ENCODE results near the gene UNC119. TPM values are rescaled to one million over a fixed set of nuclear protein-coding genes. Genes with fewer than 3 reads are reported as not detected.
A peak's percentile ranks its signal among the peaks of the same experiment; 100 is the strongest.

UNC119 gene
- total RNA-seq, 1 donor from 2014 or later = 74.8 TPM

DNA sequence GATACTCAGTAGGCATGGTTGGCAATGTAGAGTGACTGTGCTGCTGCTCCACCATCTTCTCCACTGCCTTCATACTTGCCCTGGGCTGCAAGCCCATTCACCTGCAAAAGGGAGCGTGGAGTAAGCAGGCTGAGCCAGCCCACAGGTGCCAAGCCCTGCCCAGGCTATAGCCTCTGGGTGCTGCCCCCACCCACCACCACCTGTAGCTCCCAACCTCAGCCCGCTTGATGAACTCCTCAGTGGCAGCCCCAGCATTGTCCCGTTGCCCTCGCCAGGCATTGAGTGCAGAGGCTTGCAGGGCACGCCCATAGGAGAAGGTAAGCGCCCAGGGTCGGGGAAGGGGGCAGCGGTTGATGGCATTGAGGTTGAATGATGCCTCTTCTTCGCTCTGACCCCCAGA lies 21.1 kb upstream of the UNC119 start:
- DNase-seq (ENCODE audit: low read depth) = no peak

DNA sequence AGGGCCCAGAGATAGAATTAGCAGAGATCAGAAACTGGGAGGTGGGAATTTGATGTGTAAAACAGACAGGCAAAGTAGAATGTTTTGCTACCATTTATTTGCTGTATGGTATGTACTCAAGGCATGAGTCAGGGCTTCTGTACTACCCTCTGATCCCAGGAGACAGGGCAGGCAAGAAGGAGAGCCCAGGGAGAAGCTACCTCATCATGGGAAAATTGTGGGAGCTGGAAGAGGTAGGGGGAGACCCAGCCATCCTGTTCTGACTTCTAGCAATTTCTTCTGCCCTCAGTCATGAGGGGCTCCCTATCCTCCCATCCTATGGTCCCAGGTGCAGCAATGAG lies 20.6 kb upstream of the UNC119 start:
- no peak for DNase-seq (ENCODE audit: low read depth)

DNA sequence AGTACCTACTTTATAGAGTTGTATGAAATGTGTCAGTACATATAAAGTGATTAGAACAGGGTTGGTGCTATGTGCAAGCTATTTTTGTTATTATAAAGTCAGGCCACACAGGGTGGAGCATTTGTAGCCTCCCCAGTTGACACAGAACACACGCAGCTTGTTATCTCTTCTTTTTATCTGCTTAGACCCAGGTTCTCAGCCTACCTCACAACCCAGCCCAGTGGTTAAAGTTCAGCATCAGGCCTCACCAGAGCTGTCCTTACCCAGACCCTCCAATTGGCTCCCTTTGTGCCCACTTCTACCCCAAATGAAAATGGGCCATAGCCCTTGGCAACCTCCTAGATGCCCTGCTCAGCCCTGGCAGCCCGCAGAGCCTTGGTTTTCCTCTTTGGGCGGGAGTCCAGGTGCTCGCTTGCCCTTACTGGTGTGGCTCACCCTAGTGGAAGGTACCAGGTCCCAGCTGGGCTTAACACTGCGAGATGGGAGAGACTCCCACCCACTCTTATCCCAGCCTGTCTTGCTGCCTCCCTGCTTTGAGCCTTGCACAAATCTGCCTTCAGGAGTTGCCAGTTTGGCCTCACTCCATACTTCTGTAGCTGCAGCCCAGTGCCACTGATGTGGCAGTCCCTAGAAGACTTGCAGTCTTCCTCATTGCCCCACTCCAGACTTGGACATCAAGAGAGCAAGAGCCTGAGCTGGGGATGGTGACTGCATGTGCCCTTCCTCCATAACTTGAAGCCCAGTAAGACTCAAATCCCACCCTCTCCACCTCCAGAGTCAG lies 20.0 kb upstream of the UNC119 start:
- DNase-seq (ENCODE audit: low read depth) = no peak

DNA sequence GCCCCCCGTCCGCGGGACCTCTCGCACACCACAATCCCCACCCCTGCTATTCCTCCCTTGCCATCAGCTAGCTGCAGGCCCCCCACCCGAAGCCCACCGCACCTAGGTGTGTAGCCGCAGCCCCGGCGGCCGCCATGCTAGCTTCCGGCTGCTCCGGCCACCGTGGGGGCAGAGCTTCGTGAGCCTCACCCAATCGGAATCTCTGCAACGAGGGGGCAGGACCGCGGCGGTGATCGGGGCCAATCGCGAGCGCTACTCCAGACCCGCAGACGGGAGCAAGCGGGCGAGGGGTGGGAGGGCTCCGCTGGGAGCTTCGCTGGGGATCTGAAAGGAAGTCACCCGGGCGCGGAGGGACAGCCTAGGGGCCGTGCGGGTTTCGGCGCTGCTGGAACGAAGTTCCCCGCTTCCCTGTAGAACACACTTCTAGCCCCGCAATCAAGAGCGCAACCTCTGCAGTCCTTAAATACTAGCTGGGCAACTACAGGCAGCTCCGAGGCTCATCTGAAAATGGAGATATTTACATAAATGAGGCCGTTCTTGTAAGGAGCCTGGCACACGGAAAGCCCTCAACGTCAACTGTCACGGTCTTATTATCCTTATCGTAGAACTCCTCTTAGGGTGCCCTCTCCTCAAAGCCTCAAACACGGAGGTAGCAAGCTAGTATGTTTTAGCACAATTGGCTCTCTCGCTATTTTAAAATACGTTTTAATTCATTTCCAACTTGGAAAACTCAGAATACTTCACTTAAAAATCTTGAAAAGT lies 19.1 kb upstream of the UNC119 start, which contains the start of gene PIGS:
PIGS (minus strand) TSS at position 164 of the 762 bp plus-strand sequence; CDS start at position 136, 28 bp downstream.
- DNase-seq (ENCODE audit: low read depth) = peak; percentile 94

DNA sequence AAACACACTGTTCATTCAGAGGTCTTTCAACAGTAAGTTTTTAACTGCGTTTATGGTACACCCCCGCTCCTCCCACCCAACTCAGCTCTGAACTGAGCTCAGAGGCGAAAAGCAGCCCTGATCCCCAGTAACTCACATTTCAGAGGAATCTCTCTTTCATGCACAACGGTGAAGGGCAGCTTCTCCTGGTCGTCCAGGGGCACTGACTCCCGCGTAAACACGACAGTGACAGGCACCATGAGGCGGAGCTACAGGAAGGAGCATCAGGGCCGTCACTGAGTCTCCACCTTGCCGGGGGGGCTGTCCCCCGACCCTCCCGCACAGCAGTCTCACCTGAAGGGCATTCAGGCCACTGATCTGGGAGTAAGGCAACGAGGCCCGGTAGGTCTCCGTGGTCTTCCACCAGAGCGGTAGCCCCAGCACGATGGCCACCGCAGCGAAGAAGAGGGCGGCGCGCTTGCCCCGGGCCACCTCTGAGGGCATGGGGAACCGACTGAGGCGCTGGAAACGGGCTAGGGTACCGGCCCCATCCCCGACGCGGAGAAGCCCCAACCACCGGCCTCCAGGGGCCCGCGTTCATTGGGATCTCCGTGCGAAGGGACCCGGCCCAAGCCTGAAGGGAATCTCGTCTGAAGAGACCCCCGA lies 18.4 kb upstream of the UNC119 start:
- no peak for DNase-seq (ENCODE audit: low read depth)

DNA sequence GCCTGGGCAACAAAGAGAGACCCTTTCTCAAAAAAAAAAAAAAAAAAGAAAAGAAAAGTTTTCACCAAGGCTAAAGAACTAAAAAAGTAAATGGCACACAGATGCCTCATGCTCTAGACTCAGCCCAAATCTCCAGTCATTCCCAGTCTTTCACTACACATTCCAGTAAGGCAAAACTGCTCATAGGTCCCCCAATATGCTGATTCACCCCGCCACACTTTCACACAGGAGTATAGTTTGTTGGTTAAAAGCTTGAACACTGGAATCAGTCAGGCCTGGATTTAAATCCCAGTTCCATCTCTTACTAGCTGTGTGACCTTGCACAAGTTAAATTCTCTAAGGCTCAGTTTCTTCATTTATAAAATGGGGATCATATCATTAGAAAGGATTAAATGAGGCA lies 17.0 kb upstream of the UNC119 start:
- DNase-seq (ENCODE audit: low read depth) = no peak

DNA sequence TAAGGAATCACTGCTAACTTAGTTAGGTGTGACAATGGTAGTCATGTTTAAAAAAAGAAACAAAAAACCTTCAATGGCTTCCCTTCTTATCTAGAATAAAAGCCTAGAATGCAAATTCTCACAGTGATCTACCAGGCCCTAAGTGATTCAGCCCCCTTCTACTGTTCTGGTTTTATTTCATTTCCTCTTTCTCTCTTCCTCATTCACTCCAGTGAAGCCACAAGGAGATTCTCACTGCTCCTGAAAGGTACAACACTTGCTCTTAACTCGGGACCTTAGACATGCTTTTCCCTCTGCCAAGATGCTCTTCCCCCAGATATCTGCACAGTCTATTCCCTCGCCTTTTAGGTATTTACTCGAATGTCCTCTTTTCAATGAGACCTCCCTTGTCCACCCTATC lies 15.2 kb upstream of the UNC119 start:
- no peak for DNase-seq (ENCODE audit: low read depth)

DNA sequence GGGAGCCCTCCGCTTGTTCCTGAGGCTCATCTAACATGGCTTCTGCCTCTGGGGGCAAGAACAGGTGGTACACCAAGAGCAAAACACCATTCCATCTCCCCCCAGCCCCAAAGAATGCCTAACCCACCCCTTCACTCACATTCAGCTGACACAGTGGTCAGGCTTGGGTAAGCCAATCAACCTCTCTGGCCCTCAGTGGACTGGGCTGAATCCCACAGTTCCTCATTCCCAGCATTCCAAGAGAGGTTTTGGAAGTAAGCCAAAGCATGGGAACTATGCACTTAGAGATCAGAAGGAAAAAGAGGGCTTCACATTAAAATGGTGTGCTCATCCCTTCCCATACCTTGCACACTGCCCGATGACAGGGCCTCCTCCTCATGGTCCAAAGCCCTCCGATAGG lies 11.1 kb upstream of the UNC119 start:
- peak; percentile 97 for DNase-seq (ENCODE audit: low read depth)

DNA sequence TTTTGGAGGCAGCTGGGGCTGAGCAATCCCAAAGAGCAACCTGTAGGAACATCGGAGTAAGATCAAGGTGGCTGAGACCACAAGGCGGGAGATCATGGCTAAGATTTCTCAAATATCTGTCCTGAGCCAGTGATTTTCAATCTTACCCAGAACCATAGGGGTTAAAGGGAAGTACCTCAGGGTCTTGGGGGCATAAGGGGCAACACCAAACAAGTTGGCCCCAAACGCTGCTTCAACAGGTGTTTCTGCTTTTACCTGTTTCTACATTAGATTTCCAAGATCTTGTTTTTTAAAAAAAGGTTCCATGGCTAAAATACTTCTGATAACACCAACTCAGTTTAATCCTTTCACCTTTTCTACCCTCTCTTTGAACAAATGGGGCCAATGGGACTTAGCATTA lies 2.6 kb upstream of the UNC119 start:
- no peak for DNase-seq (ENCODE audit: low read depth)

DNA sequence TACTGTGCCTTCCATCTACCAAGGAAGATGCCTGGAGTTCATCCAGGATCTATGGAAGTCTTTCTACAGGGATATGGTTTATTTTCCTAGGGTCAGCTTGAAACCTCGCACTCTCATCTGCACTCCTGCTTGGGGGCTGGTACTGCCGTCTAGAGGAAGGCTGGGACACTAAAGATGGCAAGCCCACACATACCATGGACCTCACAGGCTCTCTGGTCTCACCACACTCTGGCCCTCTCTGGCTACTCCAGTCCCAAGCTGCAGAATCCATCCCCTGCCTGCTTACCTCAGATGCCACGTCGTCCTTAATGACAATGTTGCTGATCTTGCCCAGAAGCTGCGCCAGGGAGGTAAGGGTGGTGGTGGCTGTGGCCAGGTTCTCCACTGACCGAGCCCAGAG lies 2.1 kb upstream of the UNC119 start:
- no peak for DNase-seq (ENCODE audit: low read depth)

DNA sequence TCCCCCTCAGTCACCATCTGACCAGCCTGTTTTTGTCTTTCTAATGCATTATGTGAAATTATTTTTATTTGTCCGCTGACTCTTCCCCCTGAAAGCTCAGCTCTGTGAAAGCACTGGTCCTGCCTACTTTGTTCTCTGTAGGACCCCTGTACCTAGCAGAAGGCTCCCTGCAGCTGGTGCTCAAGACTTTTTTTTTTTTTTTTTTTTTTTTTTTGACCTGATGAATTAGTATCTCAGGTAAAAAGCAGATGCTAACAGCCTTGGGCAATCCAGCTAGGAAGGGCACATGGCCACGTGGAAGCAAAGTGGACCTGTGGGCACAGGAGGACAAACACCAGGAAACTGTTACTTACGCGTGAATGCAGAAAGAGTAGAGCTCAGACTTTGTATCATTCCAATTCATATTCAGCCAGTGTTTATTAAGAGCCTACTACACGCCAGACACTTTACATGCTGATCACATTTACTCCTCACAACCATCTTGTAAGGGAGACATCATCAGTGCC lies 629 bp upstream of the UNC119 start:
- no peak for DNase-seq (ENCODE audit: low read depth)

DNA sequence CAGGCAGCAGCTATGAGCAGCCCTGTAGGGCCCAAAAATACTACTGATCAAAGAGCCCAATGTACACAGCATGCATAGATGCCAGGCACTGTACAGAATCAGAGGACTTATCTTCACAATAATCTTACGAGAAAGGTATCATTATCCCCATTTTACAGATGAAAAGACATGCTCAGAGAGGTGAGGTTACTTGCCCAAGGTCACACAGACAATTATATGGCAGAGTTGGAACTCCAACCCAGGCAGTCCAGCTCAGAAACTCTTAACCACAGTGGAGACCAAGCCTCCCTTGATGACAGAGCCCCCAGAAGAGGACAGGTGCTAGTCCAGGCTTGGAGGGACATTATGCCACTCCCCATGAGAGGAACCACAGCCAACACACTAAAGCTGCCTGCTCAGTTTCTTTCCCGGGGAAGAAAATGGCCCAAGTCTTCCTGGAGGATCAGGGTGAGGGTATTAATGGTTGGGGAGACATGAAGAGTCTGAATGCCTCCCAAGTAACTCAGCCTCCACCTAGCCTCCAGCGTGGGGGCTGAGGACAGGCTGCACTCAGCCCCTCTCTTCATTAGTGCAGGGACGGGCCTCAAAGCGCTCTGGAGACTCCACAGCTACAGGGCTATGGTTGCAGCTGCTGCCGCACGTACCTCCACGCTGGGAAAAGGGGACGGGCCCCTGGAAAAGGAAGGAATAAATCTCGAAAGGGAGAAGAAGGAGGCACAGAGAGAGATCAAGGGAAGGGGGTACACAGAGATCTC lies 826 bp downstream of the UNC119 start:
- peak; percentile 83 for DNase-seq (ENCODE audit: low read depth)

DNA sequence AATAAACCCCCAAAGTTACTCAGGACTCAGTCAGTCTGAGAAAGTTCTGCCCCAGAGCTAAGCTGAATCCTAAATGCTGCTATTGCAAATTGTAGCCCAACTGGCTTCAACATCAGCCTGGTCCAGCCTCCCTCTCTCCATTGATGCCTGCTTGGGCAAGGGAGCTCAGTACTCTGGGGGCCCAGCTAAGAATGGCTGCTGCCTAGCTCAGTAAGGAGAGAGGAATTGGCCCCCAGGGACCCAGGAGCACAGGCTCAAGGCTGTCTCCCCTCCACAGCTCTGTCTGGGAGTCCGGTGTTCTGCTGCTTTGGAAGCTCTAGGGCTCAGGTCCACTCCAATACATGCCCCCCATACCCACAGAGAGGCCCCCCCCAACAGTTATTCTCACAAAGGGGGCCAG lies 1.6 kb downstream of the UNC119 start:
- no peak for DNase-seq (ENCODE audit: low read depth)

DNA sequence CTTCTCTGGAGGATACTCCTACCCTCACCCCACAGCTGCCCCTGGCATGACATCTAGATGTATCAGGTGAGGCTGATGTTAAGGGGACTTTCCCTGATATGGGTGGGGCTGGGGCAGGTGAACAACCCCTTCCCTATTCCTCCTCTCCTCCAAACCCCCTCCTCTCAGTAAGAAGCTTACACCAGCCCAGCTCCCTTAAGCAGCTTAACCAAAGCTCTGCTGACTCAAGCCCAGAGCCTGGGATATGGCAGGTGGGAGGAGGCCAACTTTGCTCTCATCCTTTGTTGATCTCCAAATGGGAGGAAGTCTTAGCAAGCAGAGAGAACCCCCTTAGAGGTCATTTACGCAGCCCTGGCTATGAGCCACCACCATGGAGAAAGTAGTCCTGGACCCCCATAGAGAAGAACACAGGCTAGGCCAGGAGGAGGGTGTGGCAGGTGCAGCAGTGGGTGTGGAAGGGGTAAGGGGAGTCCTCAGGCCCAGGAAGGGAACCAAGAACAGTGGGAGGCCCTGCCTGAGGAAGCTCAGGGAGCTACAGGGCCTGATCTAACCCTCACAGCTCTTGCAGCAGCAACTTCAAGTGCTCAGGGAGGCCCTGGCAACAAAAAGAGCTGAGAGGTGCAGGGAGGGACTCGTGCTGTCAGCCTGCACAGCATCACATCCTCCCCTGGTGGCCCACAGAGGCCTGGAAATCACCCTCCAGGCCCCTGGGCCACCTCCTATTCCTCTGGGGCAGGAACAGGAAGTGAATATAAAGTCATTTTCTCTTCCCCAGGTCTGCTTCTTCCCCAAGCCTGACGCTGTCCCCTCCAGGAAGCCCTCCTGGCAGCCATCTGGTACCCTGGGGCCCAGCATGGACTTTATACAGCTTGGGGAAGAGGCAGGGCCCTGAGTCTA lies 2.9 kb downstream of the UNC119 start:
- no peak for DNase-seq (ENCODE audit: low read depth)

DNA sequence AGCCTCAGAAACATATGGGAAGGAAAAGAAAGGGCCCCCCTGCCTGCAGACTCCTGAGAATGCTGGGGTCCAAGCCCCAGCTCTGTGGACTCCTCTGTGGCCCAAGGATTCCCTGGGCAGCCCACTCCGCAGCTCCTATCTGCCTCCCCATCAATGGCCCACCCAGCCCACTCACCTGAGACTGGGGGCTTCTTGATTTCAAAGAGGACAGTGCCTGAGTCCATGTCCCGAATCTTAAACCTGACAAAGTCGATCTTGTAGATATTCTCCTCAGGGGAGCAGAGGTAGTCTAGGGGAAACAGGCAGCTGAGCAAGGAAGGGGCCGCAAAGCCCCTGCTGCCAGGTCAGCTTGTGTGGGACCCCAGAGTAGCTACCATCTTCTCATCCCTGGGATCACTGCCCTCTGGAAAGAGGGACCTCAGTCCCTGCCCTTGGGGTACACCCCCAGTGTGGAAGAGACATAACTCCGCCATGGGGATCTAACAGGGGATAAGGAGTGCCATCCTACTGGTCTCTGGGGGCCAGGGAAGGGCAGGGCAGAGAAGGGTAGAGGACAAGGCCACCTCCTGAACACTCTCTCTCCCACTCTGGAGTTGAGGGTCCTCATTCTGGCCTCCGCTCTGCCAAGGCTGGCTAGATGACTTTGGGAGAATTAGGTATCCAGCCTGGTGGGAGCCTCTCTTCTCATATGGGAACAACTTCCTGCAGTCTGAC lies 3.9 kb downstream of the UNC119 start:
- no peak for DNase-seq (ENCODE audit: low read depth)

DNA sequence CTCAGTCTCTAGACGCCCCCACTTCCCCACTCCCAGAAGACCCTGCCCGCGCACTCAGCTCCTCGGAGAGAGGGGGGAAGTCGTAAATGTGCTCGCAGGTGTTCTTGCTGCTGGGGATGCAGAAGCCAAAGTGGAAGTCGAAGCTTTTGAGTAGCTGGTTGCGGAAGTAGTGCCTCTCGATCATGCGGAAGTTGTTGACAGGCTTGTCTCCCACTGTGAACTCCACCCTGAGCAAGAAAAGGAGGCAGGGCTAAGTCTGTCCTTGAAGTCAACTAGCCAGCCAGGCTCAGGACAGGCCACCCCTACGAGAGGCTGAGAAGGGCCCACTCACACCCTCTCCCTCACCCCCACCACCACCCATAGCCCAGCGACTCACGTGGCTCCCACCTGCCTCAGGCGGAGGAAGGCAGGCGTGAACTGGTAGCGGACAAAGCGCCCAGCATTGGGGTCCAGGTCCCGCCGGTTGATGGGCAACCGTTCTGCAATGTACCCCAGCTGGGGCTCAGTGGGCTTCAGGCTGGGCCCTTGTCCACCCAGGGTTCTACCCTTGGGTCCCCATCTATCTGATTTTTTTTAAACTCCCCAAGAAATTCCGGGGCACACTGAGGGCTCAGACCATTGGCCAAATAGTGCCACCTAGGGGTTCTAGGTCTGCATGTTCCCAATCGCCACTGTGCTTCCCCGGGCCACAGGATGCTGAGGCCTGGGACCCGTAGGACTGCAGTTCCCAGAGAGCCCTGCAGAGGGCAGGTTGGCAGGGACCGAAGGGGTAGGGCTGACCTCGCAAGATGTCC lies 4.6 kb downstream of the UNC119 start:
- peak; percentile 72 for DNase-seq (ENCODE audit: low read depth)

DNA sequence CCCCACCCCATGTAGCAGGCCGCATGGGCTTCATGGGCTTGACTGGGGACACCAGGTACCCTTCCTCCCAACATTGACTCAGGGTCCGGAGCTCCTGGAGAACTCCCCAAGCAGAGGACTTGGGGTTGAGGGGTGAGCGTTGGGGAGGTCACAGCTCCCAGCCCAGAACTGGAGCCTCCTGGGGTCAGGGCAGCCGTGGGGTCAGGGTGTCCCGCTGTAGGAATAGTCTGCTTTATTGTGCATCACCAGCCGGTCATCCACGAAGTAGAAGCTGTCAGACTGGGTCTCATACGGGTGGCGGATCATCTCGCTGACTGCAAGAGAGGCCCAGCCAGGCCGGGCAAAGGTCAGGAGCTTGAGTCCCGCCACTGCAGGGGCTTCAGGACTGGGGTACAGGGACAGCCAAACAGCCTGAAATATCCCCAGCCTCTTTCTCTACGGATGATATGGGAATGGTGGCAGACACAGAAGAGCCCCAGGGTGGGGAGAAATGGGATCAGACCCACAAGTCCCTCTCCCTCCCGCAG lies 5.3 kb downstream of the UNC119 start:
- DNase-seq (ENCODE audit: low read depth) = no peak

DNA sequence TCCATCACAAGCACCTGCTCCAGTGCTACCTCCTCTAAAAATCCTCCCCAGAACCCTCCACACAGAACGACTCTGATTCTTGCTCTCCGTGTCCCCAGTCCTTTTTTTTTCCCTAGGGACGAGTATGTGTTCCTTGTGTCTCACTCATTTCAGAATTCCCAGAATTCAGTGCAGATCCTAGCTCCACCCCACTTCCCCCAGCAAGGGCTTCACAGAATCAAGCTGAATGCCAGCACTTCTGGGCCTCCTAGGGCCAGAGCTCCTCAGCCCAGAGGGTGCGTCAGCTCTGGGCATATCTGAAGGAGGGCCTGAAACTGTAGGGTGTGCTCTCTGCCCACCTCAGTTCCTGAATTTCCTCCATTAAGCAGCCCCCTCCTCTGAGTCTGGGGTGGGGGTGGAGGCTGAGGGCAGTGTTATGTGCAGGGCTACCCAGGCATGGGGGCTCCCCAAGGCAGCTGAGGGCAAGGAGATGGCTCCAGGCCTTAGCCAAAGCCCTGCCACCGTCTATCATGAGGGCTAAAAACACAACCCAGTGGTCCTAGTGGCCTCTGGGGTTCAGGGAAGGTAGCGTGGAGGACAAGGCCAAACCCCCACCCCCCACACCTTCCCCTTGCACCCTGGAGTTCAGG lies 6.5 kb downstream of the UNC119 start:
- no peak for DNase-seq (ENCODE audit: low read depth)

Measured in myocyte (in vitro differentiated cells).